HG03066 (cell line): Measurements from ENCODE around the gene TTPAL.

Experiments used
- ATAC-seq: cut with Tn5 transposase; IDR thresholded peaks from one replicate; pipeline ENCODE4 v1.9.1; 2021; ENCODE audit warnings: low read depth; ENCODE audit not compliant: unreplicated experiment

TTPAL gene

GRCh38 chr20:44494681-44495080, 19.0 kb downstream of the TTPAL start:
- ATAC-seq, result no peak

DNA sequence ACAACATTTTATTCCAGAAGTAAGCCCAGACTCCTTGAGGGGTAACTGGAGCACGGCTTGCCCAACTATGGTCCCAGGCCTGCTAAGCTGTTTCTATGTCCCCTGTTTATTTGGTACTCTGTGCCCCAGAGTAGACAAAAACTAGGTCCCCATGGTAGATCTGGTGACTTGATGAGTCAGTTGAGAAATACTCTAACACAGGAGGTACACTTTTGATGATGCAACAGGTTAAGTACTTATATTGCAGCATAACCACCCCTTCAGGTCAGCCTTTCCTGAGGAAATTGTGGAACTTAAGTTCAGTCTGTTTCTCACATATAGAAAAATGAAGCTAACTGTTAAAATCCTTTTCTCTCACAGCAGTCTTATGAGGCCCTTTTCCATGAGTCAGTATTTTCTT, 19.6 kb downstream of the TTPAL start:
- no peak for ATAC-seq

DNA sequence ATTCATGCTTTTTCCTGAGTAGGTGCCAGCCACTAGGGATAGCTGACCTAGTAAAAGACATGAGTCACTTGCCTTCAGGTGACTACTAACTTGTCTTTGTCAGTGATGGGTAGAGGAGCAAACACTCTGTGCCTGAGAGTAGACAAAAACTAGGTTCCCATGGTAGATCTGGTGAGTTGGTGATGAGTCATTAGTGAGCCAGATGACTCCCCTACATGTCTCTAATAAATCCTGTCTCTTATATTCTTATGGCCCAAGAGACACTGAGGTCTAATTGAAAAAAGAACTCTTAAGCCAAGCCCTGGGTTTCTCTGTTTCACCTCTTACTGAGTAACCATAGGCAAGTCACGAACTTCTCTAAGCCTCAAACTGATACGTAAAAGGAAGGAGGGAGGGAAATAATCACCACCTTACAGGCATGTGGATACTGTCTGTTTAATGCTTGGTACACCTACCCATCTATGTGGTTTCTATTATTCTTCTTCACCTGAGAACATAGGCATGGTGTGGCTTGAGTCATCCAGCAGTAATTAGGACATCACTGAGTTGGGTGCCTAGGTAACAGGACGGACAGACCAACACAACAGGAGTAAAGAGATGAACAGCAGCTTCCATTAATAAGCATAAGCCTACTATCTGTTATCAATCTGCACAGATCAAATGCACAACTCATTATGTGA, 20.3 kb downstream of the TTPAL start:
- ATAC-seq, result no peak

GRCh38 chr20:44496976-44497375, 21.3 kb downstream of the TTPAL start:
- no peak for ATAC-seq

GRCh38 chr20:44497761-44498160, 22.1 kb downstream of the TTPAL start:
- no peak for ATAC-seq

DNA sequence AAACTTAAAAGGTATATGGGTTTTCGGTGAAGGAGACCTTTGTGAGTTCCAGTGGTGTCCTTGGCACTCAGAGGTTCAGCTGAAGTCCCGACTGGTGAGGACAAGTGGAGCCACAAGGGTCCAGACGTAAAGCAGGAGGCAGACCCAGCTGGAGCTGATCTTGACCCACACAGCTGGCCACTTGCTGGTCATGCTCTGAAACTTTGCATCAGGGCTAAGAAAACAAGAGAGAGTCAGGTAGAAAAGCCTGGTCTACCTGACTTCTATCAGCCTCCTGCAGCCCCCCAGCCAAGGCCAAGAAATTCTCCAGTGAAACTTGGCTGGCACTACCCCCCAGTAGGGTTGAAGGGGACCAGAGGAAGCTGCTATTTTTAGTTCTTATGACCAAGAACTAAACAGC, 24.5 kb downstream of the TTPAL start:
- no peak for ATAC-seq

DNA sequence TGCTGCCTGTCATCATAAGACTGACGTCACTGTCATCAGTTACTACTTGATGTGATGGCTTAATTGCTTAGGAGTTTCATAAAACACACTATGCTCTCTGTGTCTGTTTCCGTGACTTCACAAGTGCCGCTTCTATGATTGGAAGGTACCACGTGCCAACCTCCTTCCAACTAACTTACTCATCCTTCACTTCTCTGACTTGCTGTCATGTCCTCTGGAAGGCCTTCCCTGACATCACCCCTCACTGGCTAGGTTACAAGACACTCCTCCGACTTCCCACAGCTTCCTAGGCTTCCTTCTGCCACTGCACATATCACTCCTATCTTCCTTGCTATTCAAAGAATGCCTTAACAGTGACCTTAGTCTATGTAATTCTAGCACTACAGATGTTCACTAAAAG, 25.8 kb downstream of the TTPAL start:
- no peak for ATAC-seq

DNA sequence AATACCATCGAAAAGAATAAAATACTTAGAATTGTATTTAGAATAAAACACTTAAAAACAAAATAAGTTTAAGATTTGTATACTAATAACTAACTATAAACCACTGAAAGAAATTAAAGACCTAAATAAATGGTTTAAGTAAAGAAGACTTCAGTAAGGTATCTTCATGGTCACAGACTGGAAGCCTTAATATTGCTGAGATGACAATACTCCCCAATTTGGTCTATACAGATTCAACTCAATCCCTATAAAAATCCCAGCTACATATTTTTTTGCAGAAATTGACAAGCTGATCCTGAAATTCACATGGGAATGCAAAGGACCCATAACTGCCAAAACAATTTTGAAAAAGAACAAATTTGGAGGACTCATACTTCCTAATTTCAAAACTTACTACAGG, 27.3 kb downstream of the TTPAL start:
- no peak for ATAC-seq

- no peak for ATAC-seq
Observed at GRCh38 chr20:44504402-44505307, 29.0 kb downstream of the TTPAL start.

GRCh38 chr20:44509762-44510161, 34.1 kb downstream of the TTPAL start:
- no peak for ATAC-seq

DNA sequence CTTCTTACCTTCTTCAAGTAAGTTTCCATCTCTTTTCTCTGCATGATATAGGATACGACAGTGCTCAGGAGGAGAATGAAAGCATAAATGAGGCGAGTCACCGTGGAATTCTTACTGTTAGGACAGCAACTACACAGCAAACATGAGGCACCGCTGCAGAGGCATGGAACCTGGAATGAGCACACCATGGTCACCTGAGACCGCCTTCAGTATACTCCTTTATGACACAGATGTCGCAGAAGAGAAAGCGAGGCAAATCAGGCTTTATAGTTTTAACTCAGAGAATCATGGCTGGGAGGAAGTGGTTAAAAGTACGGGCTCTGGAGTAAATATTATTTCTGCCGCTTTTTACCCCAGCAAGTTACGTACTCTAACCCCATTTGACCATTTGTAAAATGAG, 38.2 kb downstream of the TTPAL start:
- ATAC-seq, result no peak

DNA sequence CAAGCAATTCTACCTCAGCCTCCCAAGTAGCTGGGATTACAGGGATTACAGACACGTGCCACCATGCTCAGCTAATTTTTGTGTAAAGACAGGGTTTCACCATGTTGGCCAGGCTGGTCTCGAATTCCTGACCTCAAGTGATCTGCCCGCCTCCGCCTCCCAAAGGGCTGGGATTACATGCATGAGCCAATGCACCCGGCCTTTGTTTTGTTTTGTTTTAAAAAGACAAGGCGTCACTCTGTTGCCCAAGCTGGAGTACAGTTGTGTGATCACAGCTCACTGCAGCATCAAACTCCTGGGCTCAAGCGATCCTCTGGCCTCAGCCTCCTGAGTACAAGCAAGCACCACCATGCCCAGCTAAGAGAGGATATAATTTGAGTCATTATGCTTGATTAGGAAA, 40.8 kb downstream of the TTPAL start:
- no peak for ATAC-seq

GRCh38 chr20:44517454-44517853, 41.8 kb downstream of the TTPAL start:
- no peak for ATAC-seq

DNA sequence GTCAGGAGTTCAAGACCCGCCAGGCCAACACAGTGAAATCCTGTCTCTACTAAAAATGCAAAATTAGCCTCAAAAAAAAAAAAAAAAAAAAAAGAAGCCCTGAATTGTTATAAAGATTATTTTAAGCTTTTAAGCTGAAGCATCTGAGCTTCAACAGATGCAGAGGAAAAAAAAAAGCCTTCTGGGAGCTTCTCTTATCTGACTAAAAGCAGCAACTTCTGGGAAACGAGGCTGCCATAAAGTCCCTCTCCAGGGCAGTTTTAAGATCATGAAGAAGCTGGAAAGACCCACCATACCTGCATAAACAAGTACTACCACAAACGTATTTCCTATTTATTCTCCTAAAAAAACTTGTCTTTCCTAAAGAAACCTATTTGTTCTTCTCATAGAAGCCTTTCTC, 42.6 kb downstream of the TTPAL start:
- ATAC-seq, result no peak

DNA sequence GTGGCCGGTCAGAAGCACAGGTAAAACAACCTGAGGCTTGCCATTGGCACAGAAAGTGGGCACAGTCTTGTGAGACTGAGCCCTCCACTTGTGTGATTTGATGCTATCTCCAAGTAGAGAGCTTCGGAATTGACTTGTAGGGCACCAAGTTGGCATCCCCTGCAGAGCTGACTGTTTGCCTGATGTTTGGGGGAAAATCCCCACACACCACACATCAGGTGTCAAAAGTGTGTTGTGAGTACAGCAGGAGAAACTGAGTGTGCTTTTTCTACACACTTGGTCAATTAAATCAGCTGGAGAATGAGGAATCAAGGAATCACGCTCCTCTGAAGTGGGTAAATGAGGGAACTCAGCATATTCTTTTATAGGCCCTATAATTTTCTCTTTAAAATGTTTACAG, 45.2 kb downstream of the TTPAL start:
- ATAC-seq, result no peak

- peak; percentile 100 for ATAC-seq
Observed at GRCh38 chr20:44521484-44522481, 46.1 kb downstream of the TTPAL start, which contains the start of gene SERINC3. TSS of gene SERINC3 (minus strand) at chr20:44522070. CDS start at chr20:44521951, 119 bp downstream.

DNA sequence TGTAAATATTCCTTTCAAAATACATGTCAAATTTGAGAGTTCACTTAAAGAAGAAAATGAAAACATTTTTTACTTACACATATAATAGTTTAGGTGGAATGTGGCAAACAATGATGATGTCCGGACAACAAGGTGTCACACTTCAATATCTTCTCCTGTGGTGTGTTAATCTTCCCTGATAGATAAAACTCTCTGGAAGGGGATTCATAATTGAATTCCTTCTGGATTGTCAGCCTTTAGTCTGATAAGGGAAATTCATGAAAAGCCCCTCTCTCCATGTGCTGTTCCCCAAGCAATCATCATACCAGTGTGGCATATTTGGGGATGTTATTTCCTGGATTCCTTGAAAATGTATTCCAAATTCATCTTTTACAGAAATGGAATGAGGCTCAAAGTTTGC, 47.2 kb downstream of the TTPAL start:
- ATAC-seq, result no peak

DNA sequence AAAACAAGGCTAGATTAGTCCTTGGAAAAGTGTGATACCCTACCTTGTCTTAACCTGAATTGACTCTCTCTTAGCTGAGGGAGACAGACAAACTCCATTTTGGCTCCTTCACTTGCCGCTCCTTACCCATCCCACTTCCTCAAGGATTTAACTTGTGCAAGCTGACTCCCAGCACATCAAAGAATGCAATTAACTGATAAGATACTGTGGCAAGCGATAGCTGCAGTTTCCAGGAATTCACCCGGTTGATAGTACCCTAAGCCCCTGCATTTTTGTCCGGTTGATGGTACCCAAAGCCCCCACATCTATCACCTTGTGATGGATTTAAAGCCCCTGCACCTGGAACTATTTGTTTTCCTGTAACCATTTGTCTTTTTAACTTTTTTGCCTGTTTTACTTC, 48.1 kb downstream of the TTPAL start:
- ATAC-seq, result no peak

DNA sequence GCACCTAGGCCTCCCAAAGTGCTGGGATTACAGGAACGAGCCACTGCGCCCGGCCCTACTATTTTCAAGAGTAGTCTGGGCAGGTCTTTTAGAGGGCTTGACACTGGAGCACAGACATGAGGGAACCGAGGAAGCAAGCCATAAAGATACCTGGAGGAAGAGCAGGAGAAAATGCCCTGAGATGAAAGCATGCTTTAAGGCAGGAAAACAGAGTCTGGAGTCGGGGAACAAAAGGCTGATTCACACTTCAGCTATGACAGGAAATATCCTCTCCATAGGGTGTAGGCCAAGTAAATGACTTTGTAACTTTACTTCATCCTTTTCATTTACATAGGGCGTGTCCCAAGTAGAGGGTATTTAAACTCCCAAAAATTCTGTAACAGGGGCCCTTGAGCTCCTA, 50.5 kb downstream of the TTPAL start:
- ATAC-seq, result no peak

DNA sequence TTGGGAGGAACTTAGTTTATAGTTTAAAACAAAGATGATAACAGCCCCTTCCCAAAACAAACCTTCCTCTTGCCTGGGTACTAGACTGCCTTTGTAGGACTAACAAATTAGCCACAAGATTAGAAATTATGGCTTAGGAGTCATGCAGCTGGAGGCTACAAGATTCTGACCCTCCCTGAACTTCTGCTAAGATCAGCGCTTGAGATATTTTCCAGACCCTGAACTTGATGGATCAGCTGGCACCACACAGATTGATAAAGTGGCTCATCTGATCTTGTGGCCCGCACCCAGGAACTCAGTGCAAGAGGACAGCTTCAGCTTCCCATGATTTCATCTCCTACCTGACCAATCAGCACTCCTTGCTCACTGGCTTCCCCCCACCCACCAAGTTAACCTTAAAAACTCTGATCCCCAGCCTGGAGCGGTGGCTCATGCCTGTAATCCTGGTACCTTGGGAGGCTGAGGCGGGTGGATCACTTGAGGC, 52.1 kb downstream of the TTPAL start:
- no peak for ATAC-seq

- no peak for ATAC-seq
Observed at GRCh38 chr20:44528309-44528708, 52.6 kb downstream of the TTPAL start.
